ENCODE measurements around the gene SPDYE1.
"Not testable (repeated sequence)": the region's sequence is repeated elsewhere in the genome, so short reads cannot be mapped to it uniquely, and the experiment has no call there.

DNA sequence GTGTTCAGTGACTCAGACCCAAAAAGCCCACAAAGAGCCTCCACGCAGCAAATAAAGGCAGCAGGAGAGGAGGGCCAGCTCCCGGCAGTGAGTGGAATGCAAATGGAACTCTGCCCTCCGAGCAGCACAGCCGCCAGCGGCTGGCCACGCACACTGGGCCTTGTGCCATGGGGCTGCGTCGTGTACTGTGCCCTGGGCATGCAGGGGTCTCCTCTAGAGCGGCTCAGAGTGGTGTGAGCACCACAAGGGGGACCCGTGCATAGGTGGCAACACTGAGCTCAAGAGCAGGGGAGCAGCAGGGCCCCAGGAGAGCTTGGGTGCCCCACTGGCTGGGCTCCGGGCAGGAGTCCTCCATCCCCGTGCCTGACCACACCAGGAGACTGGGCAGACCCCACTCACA is 17.4 kb downstream of the SPDYE1 start:
- not testable (repeated sequence) for TF ChIP-seq CTCF (IDR thresholded peaks at IDR 0.05; ENCODE audit: low read depth, low read length, missing input control); MAX (IDR thresholded peaks at IDR 0.05); RXRA (IDR thresholded peaks at IDR 0.05); RAD21 (IDR thresholded peaks at IDR 0.05); ATF3 (IDR thresholded peaks at IDR 0.05); SP1 (IDR thresholded peaks at IDR 0.05); REST (IDR thresholded peaks at IDR 0.05)
